NCI-H146 treated with DMSO at 0.1 percent for 48 hours (cell line): ENCODE results near the gene LHX4.

Source experiments
- DNase-seq: peaks from one replicate; lab custom pipeline; 2025; ENCODE audit not compliant: unreplicated experiment; lab: John Stamatoyannopoulos, UW

LHX4 gene

DNA sequence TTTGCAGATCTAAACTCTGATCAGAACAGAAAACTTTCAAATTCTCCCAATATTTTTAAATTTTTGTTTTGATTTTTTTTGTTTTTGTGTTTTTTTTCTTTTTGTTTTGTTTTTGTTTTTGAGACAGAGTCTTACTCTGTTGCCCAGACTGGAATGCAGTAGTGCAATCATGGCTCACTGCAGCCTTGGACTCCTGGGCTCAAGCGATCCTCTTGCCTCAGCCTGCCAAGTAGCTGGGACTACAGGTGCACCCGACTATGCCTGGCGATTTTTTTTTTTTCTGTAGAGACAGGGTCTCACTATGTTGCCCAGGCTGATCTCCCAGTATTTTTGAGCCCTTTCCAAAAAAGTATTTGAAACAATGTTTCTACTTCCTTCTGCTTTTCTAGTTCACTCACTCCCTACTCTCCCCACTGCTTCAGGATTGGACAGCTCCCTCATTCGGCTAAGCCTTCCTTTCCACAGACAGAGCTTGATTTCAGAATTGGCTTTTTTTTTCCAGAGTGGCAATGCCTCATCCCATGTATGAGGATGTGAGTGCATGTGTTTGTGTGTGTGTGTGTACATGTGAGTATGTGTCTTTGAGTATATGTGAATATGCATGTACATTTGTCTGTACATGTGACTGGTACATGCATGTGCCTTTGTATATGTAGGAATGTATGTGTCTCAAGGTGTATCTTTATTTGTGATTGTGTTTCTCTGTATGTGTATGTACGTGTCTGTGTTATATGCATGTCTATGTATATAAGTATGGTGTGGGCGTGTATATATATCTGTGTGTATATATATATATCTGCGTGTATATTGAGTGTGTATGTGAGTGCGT, 11.9 kb downstream of the LHX4 start:
- no peak for DNase-seq

DNA sequence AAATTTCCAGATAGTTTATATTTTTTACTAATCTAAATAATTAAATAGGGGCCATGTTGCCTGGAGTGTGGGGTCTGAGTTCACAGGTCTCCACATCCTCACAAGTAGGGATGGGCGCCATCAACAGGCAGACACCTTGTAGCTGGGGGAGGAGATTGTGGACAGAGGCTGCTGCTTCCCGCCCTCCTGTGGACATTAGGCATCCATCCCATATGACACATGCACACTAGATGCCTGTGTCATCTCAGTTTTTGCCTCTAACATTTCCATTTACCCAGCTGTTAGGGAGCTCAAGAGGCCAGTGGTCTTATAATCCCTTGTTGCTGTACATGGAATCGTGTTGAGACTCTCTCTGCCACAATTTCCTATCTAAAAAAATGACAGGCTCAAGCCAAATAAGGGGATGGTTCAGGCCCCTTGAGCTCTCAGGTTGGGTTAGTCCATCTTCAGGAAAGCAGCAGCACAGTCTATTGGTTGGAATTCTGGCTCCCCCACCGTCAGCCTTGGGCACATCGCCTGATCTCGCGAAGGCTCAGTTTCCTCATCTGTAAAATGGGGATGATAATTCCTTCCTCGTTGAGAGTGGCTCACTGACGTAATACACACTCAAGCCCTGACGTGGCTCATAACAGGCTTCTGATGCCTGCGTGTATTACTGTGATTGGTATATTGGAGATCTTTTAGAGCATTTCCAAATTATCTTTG, 13.6 kb downstream of the LHX4 start:
- no peak for DNase-seq

DNA sequence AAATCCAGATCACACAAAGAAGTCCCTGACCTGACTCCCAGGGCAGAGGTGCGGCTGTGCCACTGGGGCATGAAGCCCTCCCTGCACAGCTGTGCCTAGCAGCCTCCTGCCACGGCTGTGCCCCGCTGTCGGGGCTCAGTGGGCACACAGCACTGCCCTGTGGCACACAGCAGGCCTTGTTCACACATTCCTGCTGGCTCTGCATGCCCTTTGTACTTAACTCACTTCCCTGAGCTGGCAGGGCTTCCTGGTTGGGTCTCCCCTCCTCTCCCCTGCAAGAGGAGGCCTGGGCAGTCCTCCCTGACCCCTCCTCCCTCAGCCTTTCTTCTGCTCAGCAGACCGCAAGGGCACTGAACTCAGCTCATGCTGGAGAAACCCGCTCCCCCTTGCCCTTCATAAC, 14.8 kb downstream of the LHX4 start:
- DNase-seq: no peak

DNA sequence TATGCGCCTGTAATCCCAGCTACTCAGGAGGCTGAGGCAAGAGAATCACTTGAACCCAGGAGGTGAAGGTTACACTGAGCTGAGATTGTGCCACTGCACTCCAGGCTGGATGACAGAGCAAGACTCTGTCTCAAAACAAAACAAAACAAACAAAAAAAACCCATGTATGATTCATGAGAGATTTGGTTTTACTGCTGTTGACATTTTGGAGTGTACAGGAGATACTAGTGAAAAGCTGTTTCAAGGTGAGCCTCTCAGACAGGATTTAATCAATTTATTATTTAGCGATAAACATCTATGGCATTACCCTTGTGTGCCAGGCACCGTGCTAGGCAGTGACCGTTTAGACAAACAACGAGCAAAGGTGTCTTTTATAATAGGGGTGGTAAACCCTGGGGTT, 16.5 kb downstream of the LHX4 start:
- DNase-seq: no peak

DNA sequence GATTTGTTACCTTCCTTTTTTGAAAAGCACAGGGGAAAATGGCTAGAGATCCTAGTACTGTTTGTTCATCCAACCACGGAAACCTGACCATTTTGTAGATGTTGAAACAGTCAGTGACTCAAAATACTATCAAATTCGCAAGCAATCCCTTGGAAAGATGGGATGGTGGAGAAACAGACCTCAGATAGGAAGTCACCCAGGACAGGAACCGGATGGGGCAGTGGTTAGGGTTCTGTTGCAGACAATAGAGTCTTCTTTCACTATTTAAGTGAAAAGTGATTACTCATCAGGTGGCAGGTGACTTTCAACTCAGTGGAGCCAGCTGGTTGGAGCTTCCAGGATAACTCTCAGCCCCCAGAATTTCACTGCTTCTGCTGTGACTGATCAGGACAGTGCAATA, 17.0 kb downstream of the LHX4 start:
- DNase-seq: no peak

DNA sequence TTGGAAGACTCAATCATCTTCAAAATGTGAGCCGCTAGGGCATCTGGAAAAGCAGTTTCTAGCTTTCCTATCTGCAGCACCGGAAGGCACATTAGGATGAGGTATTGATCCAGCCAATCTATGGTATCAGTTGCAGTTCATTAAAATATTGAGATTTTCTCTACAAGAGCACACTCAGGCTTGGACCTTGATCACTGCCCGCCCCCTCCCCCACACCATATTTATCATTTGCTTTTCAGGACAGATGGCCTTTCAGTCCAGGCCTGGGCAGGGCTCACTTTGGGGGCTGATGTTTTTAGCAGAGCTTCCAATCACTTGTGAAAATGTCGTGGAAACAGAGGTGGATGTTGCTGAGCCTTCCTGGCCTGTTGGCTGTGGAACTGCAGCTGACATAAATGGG, 17.5 kb downstream of the LHX4 start:
- no peak for DNase-seq

DNA sequence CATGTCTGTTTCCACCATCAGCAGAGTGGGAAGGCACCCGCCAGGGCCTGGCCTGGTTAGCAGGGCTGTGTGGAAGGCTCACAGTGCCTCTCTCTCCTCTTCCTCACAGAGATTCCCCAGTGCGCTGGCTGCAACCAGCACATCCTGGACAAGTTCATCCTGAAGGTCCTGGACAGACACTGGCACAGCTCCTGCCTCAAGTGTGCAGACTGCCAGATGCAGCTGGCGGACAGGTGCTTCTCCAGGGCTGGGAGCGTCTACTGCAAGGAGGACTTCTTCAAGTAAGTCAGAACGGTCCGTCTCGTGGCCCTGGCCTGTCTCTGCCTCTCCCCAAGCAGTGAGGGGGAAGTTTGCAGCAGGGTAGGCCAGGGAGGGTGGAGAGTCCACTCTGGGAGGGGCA, 18.1 kb downstream of the LHX4 start:
- no peak for DNase-seq

DNA sequence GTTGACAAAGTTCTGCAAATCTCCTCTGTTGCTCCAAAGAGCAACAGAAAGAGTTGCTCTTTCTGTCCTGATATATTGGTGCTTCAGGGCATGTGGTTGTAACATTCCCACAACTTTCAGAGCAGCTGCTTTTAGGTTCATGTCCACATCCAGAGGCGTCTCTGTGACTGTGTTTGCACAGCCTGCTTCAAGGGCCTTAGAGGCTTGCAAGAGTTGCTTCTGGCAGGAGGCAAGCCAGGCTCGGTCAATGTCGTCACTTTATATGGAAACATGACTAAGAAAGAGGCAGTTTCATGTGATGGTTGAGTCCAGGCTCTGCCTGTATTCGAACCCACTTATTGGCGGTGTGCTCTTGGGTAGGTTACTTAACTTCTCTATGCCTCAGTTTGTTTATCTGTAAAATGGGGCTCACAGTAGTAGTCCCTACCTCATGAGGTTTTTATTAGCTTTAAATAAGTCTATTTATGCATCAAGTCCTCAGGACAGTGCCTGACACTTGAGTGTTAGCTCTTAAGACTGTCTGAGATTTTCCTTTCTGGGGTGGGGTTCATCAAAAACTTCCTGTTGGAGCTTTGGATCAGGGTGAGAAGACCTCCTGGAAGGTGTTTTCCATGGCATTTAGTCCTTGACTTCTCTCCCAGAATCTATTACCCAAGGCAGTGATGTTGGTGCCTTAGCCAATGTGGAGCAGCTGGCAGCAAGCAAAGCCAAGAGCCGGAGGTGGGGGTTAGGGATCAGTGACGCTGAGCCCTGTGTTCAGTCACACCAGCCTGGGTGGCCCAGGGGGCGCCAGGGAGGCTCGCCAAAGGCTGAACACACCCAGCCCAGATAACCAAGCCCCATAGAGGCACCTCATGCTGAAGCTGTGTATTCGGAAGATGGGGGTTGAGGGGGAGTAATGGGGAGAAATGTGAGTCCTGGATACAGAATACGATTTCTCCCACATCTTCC, 18.9 kb downstream of the LHX4 start:
- DNase-seq: no peak

DNA sequence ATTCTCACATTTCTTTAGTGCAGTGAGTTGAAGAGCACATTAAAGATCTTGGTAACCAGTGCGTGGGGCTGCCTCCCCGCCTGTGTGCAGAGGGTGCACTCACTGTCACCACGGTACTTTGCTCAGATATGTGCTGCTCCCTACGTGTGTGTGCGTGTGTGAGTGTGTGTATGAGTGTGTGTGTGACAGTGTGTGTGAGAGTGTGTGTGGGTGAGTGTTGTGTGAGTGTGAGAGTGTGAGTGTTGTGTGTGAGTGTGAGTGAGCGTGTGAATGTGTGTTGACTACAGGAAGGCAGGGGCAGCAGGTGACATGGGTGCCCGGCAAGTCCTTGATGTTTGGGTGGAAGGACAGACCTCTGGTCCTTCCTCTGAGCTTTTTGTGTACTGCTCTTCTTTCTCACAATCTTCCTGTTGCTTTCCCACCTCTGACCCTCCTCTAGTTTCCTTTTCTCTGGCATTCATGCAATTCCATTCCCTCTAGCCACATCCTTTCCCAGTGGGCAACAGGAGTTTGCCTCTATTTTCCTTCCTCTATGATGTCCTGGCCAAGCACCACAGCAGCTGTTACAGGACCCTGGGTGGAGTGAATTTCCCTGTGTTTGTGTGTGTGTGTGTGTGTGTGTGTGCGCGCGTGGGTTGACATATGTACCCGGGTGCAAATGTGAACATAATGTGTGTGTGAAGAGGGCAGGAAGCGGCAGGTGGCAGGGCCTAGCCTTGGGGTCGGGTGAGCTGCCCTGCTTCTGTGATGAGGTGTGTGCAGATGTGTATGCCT, 19.8 kb downstream of the LHX4 start:
- no peak for DNase-seq

DNA sequence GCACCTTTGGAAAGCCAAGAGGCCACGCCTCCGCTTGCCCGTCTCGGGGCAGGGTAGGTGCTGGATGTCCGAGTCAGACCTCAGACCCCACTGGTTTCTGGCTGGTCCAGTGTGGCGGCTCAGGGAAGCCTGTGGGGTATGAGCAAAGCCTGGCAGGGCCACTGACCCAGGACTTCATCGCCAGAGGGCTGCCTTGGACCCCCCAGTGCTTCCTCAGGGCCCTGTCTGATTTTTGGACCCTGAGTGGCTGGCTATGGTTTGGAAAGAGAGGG, 20.4 kb downstream of the LHX4 start:
- DNase-seq: no peak

DNA sequence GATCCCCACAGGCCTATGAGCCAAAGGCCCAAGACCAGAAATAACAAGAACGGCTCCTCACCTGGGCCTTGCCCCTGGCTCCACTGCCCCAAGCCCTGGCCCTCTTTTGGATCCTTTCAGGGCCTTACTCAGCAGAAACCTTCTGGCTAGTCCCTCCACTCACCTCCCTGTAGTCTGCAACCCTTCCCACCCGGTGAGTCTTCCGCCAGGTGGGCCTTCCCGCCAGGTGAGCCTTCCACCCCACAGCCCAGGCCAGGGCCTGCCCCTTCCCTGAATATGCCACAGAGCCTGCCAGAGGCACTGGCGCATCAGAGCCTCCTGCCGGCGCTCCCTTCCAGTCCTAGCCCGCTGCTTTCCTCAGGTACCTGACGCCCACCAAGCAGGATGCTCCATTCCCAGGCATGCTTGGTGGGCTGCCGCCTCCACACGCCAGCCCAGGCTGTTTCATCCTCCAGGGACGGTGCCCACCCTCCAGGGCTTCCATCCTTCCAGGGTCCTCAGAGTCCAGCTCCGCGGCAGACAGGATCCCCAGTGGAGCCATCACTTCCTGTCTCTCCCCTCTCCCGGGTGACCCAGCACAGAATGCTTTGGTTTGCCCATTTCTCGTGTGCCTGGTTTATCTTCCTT, 20.9 kb downstream of the LHX4 start:
- no peak for DNase-seq

DNA sequence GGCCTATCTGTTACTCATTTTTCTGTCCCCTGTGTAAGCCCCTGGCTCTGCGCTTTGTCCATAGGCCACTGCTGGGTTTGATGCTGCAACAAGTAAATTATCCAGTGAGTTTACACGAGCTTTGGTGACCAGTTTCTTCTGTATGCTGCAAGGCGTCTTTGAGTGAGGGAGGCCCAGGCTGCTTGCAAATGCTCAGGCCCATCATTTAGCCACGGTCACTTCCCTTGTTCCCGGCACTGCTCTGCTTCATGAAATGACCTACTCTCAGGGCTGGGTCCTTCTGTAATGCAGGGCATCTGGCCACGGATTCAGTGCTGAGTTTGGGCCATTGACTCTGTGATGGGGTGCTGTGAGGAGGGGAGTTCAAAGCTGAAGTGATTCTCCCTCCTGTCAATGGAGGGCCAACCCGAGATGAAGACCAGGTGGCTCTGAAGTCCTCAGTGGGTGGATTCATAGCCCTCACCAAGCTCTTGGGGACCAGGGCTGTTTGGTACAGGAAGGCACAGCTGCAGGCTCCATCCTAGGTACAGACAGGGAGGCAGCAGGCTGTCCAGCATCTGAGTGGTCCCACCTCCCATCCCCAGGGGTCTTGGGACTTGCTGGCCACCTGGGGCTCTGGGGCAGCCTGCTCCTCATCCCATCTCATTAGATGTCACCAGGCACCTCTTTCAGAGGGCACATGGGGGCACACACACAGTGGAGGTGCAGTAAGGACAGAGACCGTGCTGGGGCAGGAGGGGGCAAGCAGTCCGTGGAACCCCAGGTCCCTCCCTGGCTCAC, 21.7 kb downstream of the LHX4 start:
- no peak for DNase-seq

DNA sequence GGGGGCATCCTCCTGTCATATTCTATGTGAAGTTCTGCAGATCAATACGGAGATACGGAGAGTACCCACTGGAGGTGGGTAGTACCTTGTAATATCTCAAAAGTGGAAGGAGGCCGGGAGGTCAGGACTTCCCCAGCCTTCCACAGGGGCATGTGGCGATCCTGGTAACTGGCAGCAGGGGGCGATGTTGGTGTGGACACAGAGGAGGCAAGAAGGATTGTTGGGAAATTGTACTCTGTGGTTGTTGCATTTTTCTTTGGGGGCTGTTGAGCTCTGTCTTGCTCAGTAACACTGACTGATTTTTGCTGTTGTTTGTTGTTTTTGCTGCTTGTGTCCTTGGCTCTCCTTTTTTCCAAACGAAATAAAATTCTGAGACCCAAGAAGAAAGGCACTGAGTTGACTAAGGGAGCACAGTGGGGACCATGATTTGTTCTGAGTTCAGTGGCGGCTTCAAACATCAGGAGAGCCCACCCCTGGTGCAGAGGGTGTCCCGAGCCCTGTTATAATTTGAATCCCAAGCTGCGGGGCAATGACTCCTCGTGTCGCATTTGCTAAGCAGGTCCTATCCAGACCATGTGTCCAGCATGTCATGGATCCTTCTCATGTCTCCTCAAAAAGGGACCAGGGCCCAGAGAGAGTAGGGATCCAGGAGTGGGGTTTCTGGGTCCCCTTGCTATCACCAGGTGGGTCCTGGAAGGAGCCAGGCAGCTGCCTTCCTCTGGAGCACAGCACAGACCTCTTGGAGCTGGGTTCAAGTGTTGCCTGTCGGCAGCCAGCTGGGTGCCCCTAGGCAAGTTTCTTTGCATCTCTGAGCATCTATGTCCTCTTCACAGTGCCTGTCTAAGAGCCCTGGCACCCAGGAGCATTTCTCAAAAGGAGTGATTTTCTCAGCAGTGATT, 22.8 kb downstream of the LHX4 start:
- DNase-seq: no peak

DNA sequence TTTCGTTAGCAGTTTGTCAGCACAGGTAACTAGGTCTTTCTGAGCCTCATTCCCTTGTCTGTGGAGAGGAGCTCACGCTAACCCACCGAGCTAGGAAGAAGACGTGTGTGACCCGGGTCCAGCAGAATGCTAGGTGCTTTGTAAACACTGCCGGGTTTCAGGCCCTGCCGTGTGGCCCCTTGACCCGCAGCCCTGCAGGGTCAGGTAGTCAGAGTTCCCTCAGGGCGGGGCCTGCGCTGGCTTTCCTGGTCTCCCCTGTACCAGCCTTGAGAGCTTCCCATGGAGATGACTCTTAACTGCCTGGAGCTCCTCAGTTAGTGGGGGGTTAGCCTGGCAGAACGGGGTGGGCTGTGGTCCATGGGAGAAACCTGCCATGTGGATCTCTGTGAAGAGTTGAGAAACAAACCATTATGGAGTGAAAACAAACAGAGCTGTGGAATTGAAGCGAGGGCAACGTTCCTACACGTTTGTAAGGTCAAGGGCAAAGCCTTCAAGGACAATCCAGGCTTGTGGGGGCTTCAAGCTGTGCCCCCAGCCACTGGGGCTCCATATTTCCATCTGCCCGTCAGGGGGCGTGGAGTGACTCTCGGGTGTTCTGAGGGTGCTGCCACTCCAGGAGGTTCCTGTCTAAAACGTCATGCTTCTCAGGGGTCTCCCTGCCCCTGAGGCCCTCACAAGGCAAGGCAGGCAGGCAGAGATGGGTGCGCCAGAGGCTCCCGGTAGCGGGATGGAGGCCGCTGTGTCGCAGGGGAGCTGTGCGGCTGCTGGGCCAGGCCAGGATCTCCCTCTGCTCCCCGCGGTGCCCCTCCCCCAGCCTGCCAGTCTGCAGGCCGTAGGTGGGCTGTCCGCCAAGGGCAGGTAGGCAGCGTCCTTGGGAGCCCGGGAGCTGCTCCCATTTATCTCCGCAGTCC, 23.8 kb downstream of the LHX4 start:
- DNase-seq: no peak

DNA sequence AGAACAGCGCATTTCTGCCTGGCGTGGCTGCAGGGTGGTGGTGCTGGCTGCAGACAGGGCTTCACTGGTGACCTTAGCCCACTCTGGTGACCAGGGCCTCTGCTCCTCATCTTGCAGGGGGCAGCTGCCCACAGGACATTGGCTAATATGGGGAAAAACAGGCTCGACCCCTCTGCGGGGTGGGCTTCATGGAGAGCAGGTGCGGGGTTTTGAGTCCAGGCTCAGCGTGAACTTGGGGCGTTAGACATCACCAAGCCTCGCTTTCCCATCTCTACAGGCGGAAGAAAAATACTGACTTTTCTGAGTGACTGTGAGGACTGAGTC, 24.4 kb downstream of the LHX4 start:
- no peak for DNase-seq

DNA sequence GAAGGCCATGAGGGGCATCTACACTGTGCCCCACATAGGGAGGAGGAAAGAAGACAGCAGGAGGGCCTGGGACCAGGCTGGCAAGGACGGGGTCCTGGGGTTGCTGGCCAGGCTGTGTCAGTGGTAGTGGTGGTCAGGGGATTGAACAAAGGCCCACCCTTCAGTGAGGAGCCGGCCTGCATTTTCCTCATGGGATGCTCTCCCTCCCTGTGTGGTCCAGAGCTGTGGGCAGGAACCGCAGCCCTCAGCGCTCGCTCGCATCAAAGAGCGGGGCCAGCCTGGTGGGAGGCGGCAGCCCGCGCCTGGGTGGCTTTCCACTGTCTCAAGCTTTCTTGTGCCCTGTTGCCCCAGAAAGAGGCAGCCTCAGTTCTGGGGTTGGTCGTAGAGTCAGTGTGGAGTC, 24.8 kb downstream of the LHX4 start:
- DNase-seq: no peak

DNA sequence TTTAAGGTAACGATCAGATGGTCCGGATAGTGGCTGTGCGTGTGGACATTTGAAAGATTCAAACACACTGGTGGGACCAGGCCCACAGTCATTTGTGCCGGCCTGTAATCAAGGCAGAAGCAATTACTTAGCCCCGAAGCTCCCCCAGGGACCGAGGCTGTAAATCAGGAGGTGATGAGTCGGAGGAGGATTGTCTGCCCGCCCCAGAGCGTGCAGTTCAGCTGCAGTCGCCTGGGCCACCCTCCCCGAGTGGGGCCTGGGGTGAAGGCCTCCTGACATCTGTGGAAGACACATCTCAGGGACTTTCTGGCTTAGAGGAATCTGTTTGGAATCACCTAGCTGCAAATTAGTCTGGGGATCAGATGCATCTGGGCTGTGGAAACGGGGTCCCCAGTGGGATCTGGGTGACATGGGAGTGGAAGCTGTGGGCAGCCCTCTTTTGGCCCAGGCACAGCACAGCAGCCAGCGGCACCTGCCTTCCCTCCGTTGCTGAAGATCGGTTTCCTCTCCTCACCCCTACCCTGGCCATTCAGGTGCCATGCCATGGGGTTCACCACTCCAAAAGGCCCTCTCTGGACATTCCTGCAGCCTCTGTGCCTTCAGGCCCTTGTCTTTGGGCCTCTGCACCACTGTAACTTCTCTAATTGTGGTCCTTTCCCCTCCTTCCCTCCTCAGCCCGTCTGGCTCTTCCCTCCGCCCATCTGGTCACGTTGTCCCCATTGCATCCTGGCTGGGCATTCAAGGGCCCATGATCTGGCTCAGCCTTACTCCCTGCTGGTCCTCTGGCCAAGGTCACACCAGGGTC, 25.7 kb downstream of the LHX4 start:
- DNase-seq: no peak
